SK-N-SH (cell line): ENCODE results near the gene ANK3. TPM values are rescaled to one million over a fixed set of nuclear protein-coding genes. Genes with fewer than 3 reads are reported as not detected.

Experiments
- CTCF ChIA-PET: fragments of 300-600, 350-600 bp; formaldehyde crosslinking; extraction: SDS; loops from one replicate; lab custom pipeline; 2021; lab: Yijun Ruan, JAX
- POLR2A ChIA-PET: fragments of 350-600 bp; sonication (Branson Sonifier 250); formaldehyde crosslinking; extraction: SDS; loops from one replicate; lab custom pipeline; 2020; ENCODE audit warnings: antibody characterized with exemption, inconsistent platforms; lab: Yijun Ruan, JAX
- DNase-seq: peaks from one replicate; pipeline ENCODE4 v3.0.0; 2012
- H2AFZ ChIP-seq: fragments of 200-600 bp; sonication (generic); 2 replicates; pipeline ENCODE4 v1.8.1; 2016; ENCODE audit warnings: antibody characterized with exemption, mild to moderate bottlenecking, low read depth
- H3F3A ChIP-seq: fragments of 200-600 bp; sonication (generic); replicated peaks from 2 replicates; pipeline ENCODE3; 2016; ENCODE audit warnings: antibody characterized with exemption, mild to moderate bottlenecking; ENCODE audit not compliant: insufficient read depth
- H3K27ac ChIP-seq, 2 experiments: fragments of 200-500 bp in 1 of 2; fragments of 200-600 bp in 1 of 2; sonication (Bioruptor generic) in 1 of 2; sonication (generic), shearing (Covaris generic) in 1 of 2; 2 replicates each; pipeline versions ENCODE4 v1.5.1 to v1.6.1; 2014 to 2016; ENCODE audit warnings: low read depth in 2 of 2, inconsistent platforms in 1 of 2, low read length in 1 of 2, mild to moderate bottlenecking in 1 of 2, mixed read lengths in 1 of 2
- H3K27me3 ChIP-seq: fragments of 200-600 bp; sonication (generic), shearing (Covaris generic); 2 replicates; pipeline ENCODE4 v1.6.1; 2016; ENCODE audit warnings: mixed run types; ENCODE audit not compliant: insufficient read depth
- H3K36me3 ChIP-seq, 2 experiments: fragments of 200-500 bp in 1 of 2; fragments of 200-600 bp in 1 of 2; sonication (Bioruptor generic) in 1 of 2; sonication (generic) in 1 of 2; replicated peaks in 1 of 2; 2 replicates each; pipeline versions ENCODE3 to v1.5.1; 2014 to 2016; ENCODE audit warnings: low read length in 1 of 2, mild to moderate bottlenecking in 1 of 2; ENCODE audit not compliant: insufficient read depth in 2 of 2, control insufficient read depth in 1 of 2
- H3K4me1 ChIP-seq, 2 experiments: fragments of 200-500 bp in 1 of 2; fragments of 200-600 bp in 1 of 2; sonication (Bioruptor generic) in 1 of 2; sonication (generic), shearing (Covaris generic) in 1 of 2; 2 replicates each; pipeline versions ENCODE4 v1.5.1 to v1.6.1; 2014 to 2016; ENCODE audit warnings: low read depth in 1 of 2, low read length in 1 of 2, mixed run types in 1 of 2; ENCODE audit not compliant: insufficient read depth in 2 of 2, control insufficient read depth in 1 of 2
- H3K4me2 ChIP-seq: fragments of 200-600 bp; sonication (generic), shearing (Covaris generic); 2 replicates; pipeline ENCODE4 v1.6.1; 2017; ENCODE audit warnings: mixed run types
- H3K4me3 ChIP-seq, 2 experiments: fragments of 200-500 bp in 1 of 2; fragments of 200-600 bp in 1 of 2; sonication (Bioruptor generic) in 1 of 2; sonication (generic), shearing (Covaris generic) in 1 of 2; 2 replicates each; pipeline versions ENCODE4 v1.5.1 to v1.8.1; 2014 to 2016; ENCODE audit warnings: low read depth in 2 of 2, inconsistent platforms in 1 of 2, low read length in 1 of 2, mild to moderate bottlenecking in 1 of 2, mixed read lengths in 1 of 2, moderate library complexity in 1 of 2
- H3K79me2 ChIP-seq: fragments of 200-600 bp; sonication (generic); 2 replicates; pipeline ENCODE4 v1.8.1; 2017; ENCODE audit warnings: mild to moderate bottlenecking; ENCODE audit not compliant: insufficient read depth
- H3K9ac ChIP-seq: fragments of 200-600 bp; sonication (generic); 2 replicates; pipeline ENCODE4 v1.6.1; 2017; ENCODE audit warnings: mixed run types
- H3K9me2 ChIP-seq: fragments of 200-600 bp; sonication (generic); 2 replicates; pipeline ENCODE4 v1.6.1; 2017; ENCODE audit warnings: mixed run types
- H3K9me3 ChIP-seq: fragments of 200-600 bp; sonication (generic); 2 replicates; pipeline ENCODE4 v1.6.1; 2017; ENCODE audit warnings: mixed run types, mild to moderate bottlenecking, moderate library complexity
- H4K20me1 ChIP-seq: fragments of 200-600 bp; sonication (generic); 2 replicates; pipeline ENCODE4 v1.6.1; 2017; ENCODE audit warnings: mild to moderate bottlenecking, mixed run types; ENCODE audit not compliant: insufficient read depth
- CHD2 ChIP-seq: fragments of 150-350 bp; IDR thresholded peaks from 2 replicates; pipeline ENCODE4 v1.6.1; 2018; ENCODE audit warnings: low read length; ENCODE audit not compliant: partially characterized antibody
- CTCF ChIP-seq: fragments of 200-600 bp; sonication (generic); IDR thresholded peaks from 2 replicates; pipeline ENCODE4 v1.6.1; 2017; ENCODE audit warnings: antibody characterized with exemption, mild to moderate bottlenecking, moderate library complexity
- EP300 ChIP-seq, 2 experiments: IDR thresholded peaks; 2 replicates each; pipeline versions ENCODE4 v1.4.0 to v1.6.1; 2012; ENCODE audit warnings: borderline replicate concordance in 1 of 2, low read depth in 1 of 2, low read length in 1 of 2
- EZH2phosphoT487 ChIP-seq: fragments of 200-600 bp; sonication (generic); IDR thresholded peaks from 2 replicates; pipeline ENCODE4 v1.6.1; 2017; ENCODE audit warnings: low read depth, mixed run types, mild to moderate bottlenecking, antibody characterized with exemption, moderate library complexity, borderline replicate concordance
- FOXJ3 ChIP-seq: sonication (generic); formaldehyde crosslinking; IDR thresholded peaks from 2 replicates; pipeline ENCODE4 v1.5.1; 2020; ENCODE audit warnings: mild to moderate bottlenecking, missing genetic modification reagents
- GATA2 ChIP-seq: sonication (generic); formaldehyde crosslinking; IDR thresholded peaks from 2 replicates; pipeline ENCODE4 v1.5.0; 2020; ENCODE audit warnings: mild to moderate bottlenecking, missing genetic modification reagents
- IRF3 ChIP-seq: fragments of 150-350 bp; IDR thresholded peaks from 2 replicates; pipeline ENCODE4 v1.6.1; 2016; ENCODE audit warnings: mild to moderate bottlenecking, low read depth, low read length
- MEF2A ChIP-seq: IDR thresholded peaks from 2 replicates; pipeline ENCODE4 v1.4.0; 2012; ENCODE audit warnings: low read depth, borderline replicate concordance
- RAD21 ChIP-seq: IDR thresholded peaks from 2 replicates; pipeline ENCODE4 v1.6.1; 2012; ENCODE audit warnings: mild to moderate bottlenecking, low read length
- RCOR1 ChIP-seq: fragments of 150-350 bp; IDR thresholded peaks from 2 replicates; pipeline ENCODE4 v1.6.1; 2017; ENCODE audit warnings: antibody characterized with exemption, low read length
- RXRA ChIP-seq: IDR thresholded peaks from 2 replicates; pipeline ENCODE4 v1.4.0; 2012; ENCODE audit warnings: low read depth, mild to moderate bottlenecking, borderline replicate concordance
- SIN3A ChIP-seq: IDR thresholded peaks from 2 replicates; pipeline ENCODE4 v1.6.1; 2012; ENCODE audit warnings: low read depth, mild to moderate bottlenecking, low read length, moderate library complexity, borderline replicate concordance
- TCF12 ChIP-seq: IDR thresholded peaks from 2 replicates; pipeline ENCODE4 v1.4.0; 2012
- TEAD4 ChIP-seq: IDR thresholded peaks from 2 replicates; pipeline ENCODE4 v1.4.0; 2012; ENCODE audit warnings: mild to moderate bottlenecking, borderline replicate concordance; ENCODE audit not compliant: insufficient read depth
- USF2 ChIP-seq: fragments of 150-350 bp; IDR thresholded peaks from 2 replicates; pipeline ENCODE4 v1.6.1; 2017; ENCODE audit warnings: antibody characterized with exemption, low read length, low read depth, borderline replicate concordance
- YY1 ChIP-seq: IDR thresholded peaks from 2 replicates; pipeline ENCODE4 v1.4.0; 2012; ENCODE audit warnings: low read depth, mild to moderate bottlenecking
- WGBS: methylation state at CpG from one replicate; pipeline ENCODE4 v1.1.6; 2017; ENCODE audit warnings: low lambda C conversion rate; 5-methylcytosine and 5-hydroxymethylcytosine counted together
- polyA plus RNA-seq, 3 experiments: library from polyadenylated mRNA; depleted of rRNA; stranded (reverse); fragments of >200 nt; gene quantifications; 2 replicates each; pipeline ENCODE4 v1.2.3, GENCODE V29; 2012
- TF ChIP-seq, protein P1 (sequence below): IDR thresholded peaks from 2 replicates; pipeline ENCODE4 v1.4.0; 2012; ENCODE audit warnings: low read depth

ANK3 gene
- polyA plus RNA-seq, 1 of the 3 experiments (the other 2 are of a cell fraction): 10.0 TPM

DNA sequence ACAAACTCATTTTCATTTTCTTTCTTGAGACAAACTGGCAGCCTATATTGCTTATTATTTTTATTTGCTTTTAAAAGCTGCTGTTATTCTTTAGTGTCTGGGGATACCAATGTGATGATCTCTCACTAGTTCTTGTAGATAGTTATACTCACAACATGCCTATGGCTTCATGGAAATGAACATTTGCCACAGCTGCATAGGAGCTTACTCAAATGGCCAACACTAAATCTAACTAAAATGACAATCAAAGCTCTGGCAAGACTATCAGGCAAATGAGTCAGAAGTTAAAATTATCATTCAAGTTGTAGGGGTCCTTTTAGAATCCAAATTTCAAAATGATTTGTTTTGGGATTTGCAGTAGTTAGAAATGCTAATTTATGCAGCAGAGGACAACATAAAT is 225.9 kb downstream of the ANK3 start:
- TF ChIP-seq GATA2 (CRISPR knock-in tag): no peak
- TF ChIP-seq TEAD4: no peak
- TF ChIP-seq RXRA: no peak
- TF ChIP-seq, all 33 proteins: peak for 0
- H2AFZ ChIP-seq: no peak overlapping the region
- H3K4me3 ChIP-seq: no peak overlapping the region
- no peaks in the 10 kb centered on the region; the same call in 1 of the 2 replicates for H3K9me2 ChIP-seq
- no peaks in the 10 kb centered on the region for H4K20me1 ChIP-seq
- POLR2A ChIA-PET: no interaction called here
- no peaks in the 10 kb centered on the region for H3K79me2 ChIP-seq
- H3K9me3 ChIP-seq: peaks cover 11% of the 10 kb centered on the region; the same call in 1 of the 2 replicates
- H3F3A ChIP-seq: no peaks in the 10 kb centered on the region
- H3K36me3 ChIP-seq: peaks cover 0 to 5% of the 10 kb centered on the region in 2 experiments
- CTCF ChIA-PET: no interaction called here
- H3K4me1 ChIP-seq: no peaks in the 10 kb centered on the region
- no peak overlapping the region for H3K9ac ChIP-seq
- no peak overlapping the region for H3K27ac ChIP-seq
- DNase-seq: no peak
- no peaks in the 10 kb centered on the region for H3K27me3 ChIP-seq
- H3K4me2 ChIP-seq: no peak overlapping the region

DNA sequence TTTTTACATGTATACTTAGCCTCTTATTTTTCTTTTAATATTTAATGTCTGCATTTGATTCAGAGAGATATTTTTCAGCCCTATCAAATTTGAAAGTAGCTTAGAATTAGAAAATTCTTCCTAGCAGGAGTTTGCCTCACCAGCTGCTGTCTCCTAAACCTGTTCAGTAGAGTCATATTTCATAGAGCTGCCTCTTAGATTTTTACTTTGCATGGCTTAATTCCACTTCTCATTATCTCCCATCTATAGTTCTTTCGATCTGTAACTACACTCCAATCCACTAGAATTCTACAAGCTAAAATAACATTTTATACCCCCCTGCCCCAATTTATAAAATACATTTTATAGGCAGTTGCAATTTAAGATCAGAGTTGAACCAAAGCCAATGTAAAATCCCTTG is 227.0 kb downstream of the ANK3 start:
- H3K9ac ChIP-seq: no peak overlapping the region
- H3F3A ChIP-seq: no peaks in the 10 kb centered on the region
- no peaks in the 10 kb centered on the region for H3K4me1 ChIP-seq
- 89% methylated on average over 1 of the region's 1 CpG for WGBS
- TF ChIP-seq FOXJ3 (no peak), EP300 (IDR thresholded peaks at IDR 0.05; ENCODE audit: borderline replicate concordance in 1 of 2, low read depth in 1 of 2, low read length in 1 of 2) (no peak), SIN3A (no peak), RCOR1 (no peak), IRF3 (no peak), RXRA (no peak)
- TF ChIP-seq, all 33 proteins: peak for 0
- no peak for DNase-seq
- CTCF ChIA-PET: no interaction called here
- Histone ChIP-seq H3K27me3 (no peaks in the 10 kb centered on the region), H3K27ac (no peak overlapping the region), H4K20me1 (no peaks in the 10 kb centered on the region), H3K4me3 (no peak overlapping the region), H3K9me3 (peaks cover 11% of the 10 kb centered on the region; the same call in 1 of the 2 replicates), H3K79me2 (no peaks in the 10 kb centered on the region), H3K4me2 (no peak overlapping the region), H3K36me3 (peaks cover 0 to 5% of the 10 kb centered on the region in 2 experiments), H2AFZ (no peak overlapping the region), H3K9me2 (no peaks in the 10 kb centered on the region; the same call in 1 of the 2 replicates)
- POLR2A ChIA-PET: no interaction called here

- TF ChIP-seq, protein P1, sequence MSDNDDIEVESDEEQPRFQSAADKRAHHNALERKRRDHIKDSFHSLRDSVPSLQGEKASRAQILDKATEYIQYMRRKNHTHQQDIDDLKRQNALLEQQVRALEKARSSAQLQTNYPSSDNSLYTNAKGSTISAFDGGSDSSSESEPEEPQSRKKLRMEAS: no peak
- TF ChIP-seq EP300 (IDR thresholded peaks at IDR 0.05; ENCODE audit: borderline replicate concordance in 1 of 2, low read depth in 1 of 2, low read length in 1 of 2) (no peak), CTCF (no peak), EZH2phosphoT487 (no peak), FOXJ3 (no peak), USF2 (no peak), YY1 (no peak), GATA2 (CRISPR knock-in tag) (no peak), MEF2A (no peak), CHD2 (no peak), RAD21 (no peak), TCF12 (no peak)
- ChIA-PET CTCF (no interaction called here), POLR2A (no interaction called here)
- Histone ChIP-seq H3K4me1 (no peaks in the 10 kb centered on the region), H3K9ac (no peak overlapping the region), H3K79me2 (no peaks in the 10 kb centered on the region), H4K20me1 (no peaks in the 10 kb centered on the region), H3K4me2 (no peak overlapping the region), H3K4me3 (no peak overlapping the region), H3K9me3 (peaks cover 10% of the 10 kb centered on the region; the same call in 1 of the 2 replicates), H3K27ac (no peak overlapping the region), H3K9me2 (no peaks in the 10 kb centered on the region; the same call in 1 of the 2 replicates), H3K36me3 (peaks cover 0 to 5% of the 10 kb centered on the region in 2 experiments), H3K27me3 (no peaks in the 10 kb centered on the region), H2AFZ (no peak overlapping the region), H3F3A (no peaks in the 10 kb centered on the region)
- WGBS: 90% methylated on average over 5 of the region's 6 CpGs
- DNase-seq: no peak
These were observed 233.6 kb downstream of the ANK3 start for GRCh38 chr10:60155943-60156683.
